Ovary (tissue), 9 donors: Measurements from ENCODE around the gene KLRC3. TPM values are rescaled to one million over a fixed set of nuclear protein-coding genes. Genes with fewer than 3 reads are reported as not detected.
"Not testable (repeated sequence)": the region's sequence is repeated elsewhere in the genome, so short reads cannot be mapped to it uniquely, and the experiment has no call there.

Experiments
- DNase-seq, 5 donors: peaks; one replicate each; pipeline ENCODE4 v3.0.0-alpha.2; 2019 to 2020
- H3K27ac ChIP-seq, 2 donors: fragments of 200-600 bp; one replicate each; pipeline versions ENCODE4 v1.5.1 to v1.8.0; 2019 to 2022
- H3K27me3 ChIP-seq: fragments of 200-600 bp; one replicate; pipeline ENCODE4 v1.8.0; 2022
- H3K36me3 ChIP-seq: fragments of 200-600 bp; sonication (generic); one replicate; pipeline ENCODE4 v1.5.1; 2019
- H3K4me1 ChIP-seq: one replicate; pipeline ENCODE4 v1.8.1; 2013; ENCODE audit warnings: mild to moderate bottlenecking, moderate library complexity; ENCODE audit not compliant: insufficient read depth
- H3K4me3 ChIP-seq: fragments of 200-600 bp; sonication (generic); one replicate; pipeline ENCODE4 v1.5.1; 2017
- H3K9me3 ChIP-seq, 2 donors: fragments of 200-600 bp in 1 of 2; sonication (generic) in 1 of 2; one replicate each; pipeline versions ENCODE4 v1.5.1 to v1.8.1; 2013 to 2019; ENCODE audit warnings: mild to moderate bottlenecking in 1 of 2, moderate library complexity in 1 of 2
- EP300 ChIP-seq: sonication (generic); formaldehyde crosslinking; IDR thresholded peaks from one replicate; pipeline ENCODE4 v1.6.1; 2017; ENCODE audit warnings: antibody characterized with exemption
- POLR2A ChIP-seq: fragments of 450-650 bp; IDR thresholded peaks from one replicate; pipeline ENCODE4 v1.6.1; 2017; ENCODE audit warnings: antibody characterized with exemption, mild to moderate bottlenecking, moderate library complexity
- WGBS, 3 donors: extraction: QIAGEN DNeasy Blood & Tissue Kit in 1 of 3; methylation state at CpG; one replicate each; pipeline versions ENCODE4 v1.1.5 to v1.1.7; 2013 to 2017; 5-methylcytosine and 5-hydroxymethylcytosine counted together
- intact Hi-C, 4 donors: fragments of 100-400 bp; cut with DNase I; formaldehyde crosslinking; loops; one replicate each; pipeline versions ENCODE4 v1.11.0 to v1.15.1; 2022 to 2023
- polyA plus RNA-seq, 2 donors: library from polyadenylated mRNA; stranded (reverse); fragments of 200-250 nt in 1 of 2; fragments of 350-450 nt in 1 of 2; fragmentation: Illumina TruSeq in 1 of 2; extraction: RNeasy Lipid Tissue Mini Kit (QIAGEN cat#74804) in 1 of 2; gene quantifications; one replicate each; pipeline ENCODE4 v1.2.3, GENCODE V29; 2013 to 2014
- total RNA-seq, 7 donors: library from RNA; depleted of rRNA in 2 of 7; stranded (reverse); fragments of >200 nt in 2 of 7; fragmentation: NEBNext Ultra II Directional in 3 of 7; extraction: Animal tissue kit (Norgen Biotek cat#: 25700) in 3 of 7; gene quantifications; one replicate each; pipeline versions ENCODE4 v1.1.0 to v1.2.4, GENCODE V29; 2016 to 2023
- TF ChIP-seq, protein P1 (sequence below), 3 donors: fragments of 450-650 bp in 2 of 3; fragments of 200-600 bp in 1 of 3; IDR thresholded peaks; one replicate each; pipeline versions ENCODE4 v1.5.1 to v1.8.0; 2016 to 2022; ENCODE audit warnings: antibody characterized with exemption in 3 of 3, mild to moderate bottlenecking in 1 of 3
- donor health status: DM: no; HTN: no; CAD: no; lungs with moderate emphysema.
- donor health status: DM: no; HTN: no; CAD: no.
- donor health status: Bipolar disorder and iron deficiency.
- donor health status: DM: yes; HTN: yes; CAD: no.
- donor health status: DM: no; HTN: no; CAD: no.
- donor health status: DM: yes; HTN: yes; CAD: no.

Gene KLRC3
- total and polyA plus RNA-seq, 9 donors: 0.19 to 0.90 (median 0.65) TPM; not detected in 5

DNA sequence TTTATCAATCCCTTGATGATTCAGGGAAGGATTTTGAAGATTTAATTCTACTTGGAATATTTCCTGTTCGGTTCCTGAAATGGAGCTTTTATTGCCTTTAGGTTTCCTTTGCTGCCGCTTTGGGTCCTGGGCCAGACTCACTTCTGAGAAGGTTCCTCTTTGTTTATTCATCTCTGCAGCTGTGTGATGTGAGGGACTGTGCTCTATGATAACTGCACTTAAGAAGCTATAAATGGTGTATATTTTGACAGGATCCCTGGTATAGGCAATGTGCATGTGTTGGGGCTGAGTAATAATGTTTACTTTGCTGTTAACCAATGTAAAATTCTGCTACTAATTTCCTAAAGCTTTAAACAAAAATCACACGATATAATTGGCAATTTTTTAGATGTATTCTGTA is 15.4 kb upstream of the KLRC3 start, which contains the start of gene KLRC2:
KLRC2 (minus strand) TSS at position 195 of the 400 bp plus-strand sequence; CDS start at position 171, 24 bp downstream.
- WGBS, 3 donors: 12 to 34% (median 17%) methylated on average over 3 of the region's 3 CpGs
- intact Hi-C loops, H3K27ac ChIP-seq, DNase-seq, H3K9me3 ChIP-seq, H3K4me3 ChIP-seq, H3K4me1 ChIP-seq, H3K36me3 ChIP-seq, H3K27me3 ChIP-seq: not testable (repeated sequence)

DNA sequence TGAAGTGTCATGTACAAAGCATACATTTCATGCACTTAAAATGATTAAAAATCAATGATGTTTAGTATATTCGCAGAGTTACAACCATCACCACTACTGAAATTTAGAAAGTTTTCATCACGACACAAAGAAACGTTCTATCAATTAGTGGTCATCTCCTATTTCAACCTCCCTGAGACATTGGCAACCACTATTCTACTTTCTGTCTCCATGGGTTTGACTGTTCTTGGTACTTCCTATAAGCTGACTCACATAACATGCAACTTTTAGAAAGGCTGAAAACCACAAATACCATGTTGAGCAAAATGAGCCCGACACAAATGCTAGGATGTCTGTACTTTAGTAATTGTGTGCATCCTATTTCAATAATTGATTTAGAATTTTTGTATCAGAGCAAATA is 10.2 kb upstream of the KLRC3 start:
- H3K36me3 ChIP-seq, H3K4me3 ChIP-seq, H3K27me3 ChIP-seq, H3K9me3 ChIP-seq, H3K4me1 ChIP-seq, DNase-seq, intact Hi-C loops, H3K27ac ChIP-seq: not testable (repeated sequence)
- 91 to 94% (median 93%) methylated on average over 4 of the region's 4 CpGs for WGBS, 3 donors

DNA sequence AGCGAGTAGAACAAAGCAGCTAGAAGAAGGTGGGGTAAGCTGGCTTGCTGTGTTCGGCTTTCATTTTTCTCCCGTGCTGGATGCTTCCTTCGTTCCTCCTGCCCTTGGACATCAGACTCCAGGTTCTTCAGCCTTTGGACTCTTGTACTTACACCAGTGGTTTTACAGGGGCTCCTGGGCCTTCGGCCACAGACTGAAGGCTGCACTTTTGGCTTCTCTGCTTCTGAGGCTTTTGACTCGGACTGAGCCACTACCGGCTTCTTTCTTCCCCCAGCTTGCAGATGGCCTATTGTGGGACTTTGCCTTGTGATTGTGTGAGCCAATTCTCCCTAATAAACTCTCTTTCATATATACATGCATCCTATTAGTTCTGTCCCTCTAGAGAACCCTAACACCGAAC is 5.5 kb upstream of the KLRC3 start:
- H3K36me3 ChIP-seq, H3K4me1 ChIP-seq, H3K4me3 ChIP-seq, intact Hi-C loops, H3K27ac ChIP-seq, DNase-seq, H3K9me3 ChIP-seq, H3K27me3 ChIP-seq: not testable (repeated sequence)
- WGBS, 3 donors: 88 to 93% (median 89%) methylated on average over 8 of the region's 8 CpGs

DNA sequence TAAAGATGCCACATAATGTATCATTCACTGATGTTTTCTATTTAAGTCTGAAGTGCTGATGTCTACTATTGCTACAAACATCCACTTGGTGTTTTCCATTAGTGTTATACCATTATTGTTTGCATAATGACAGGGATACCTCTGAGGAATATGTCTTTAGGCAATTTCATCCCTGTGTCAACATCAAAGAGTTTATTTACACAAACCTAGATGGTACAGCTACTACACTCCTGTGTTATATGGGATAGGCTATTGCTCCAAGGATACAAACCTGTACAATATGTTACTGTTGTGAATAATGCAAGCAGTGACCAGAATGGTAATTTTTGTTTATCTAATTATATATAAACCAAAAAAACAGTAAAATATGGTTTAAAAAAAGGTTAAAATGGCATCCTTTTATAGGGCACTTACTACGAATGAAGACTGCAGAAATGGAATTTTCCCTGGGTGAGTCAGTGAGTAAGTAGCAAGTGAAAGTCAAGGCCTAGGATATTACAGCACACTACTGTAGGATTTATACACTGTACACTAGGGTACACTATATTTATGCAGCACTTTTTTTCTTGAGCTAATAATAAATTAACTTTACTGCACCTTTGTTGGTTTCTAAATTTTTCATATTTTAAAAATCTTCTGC is 4.0 kb upstream of the KLRC3 start:
- WGBS, 3 donors: 71 to 72% methylated on average over 1 of the region's 1 CpG; no CpG with 5 or more reads in 1 of the 3 donors
- intact Hi-C loops: not testable (repeated sequence)

DNA sequence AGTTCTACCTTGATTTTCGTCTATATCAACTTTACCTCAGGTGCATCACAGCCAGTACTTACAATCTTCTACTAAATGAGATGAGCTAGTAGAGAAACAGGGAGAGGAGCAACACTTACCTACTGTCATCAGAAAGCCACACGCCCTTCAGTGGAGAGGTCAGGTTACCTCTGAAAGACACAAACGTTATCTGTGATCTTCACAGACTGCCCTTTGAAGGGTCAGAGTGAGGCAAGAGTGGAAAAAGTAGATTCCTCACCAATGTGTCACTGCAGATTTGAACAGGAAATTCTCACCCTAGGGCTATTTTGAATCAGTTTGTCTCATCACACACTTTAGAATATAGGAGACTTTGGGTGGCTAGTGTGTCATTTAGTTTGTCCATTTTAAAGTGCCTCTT is 1.8 kb upstream of the KLRC3 start:
- intact Hi-C loops, H3K4me1 ChIP-seq, H3K27me3 ChIP-seq, H3K4me3 ChIP-seq, H3K36me3 ChIP-seq, DNase-seq, H3K9me3 ChIP-seq, H3K27ac ChIP-seq: not testable (repeated sequence)
- 49 to 84% (median 76%) methylated on average over 2 to 3 of the region's 3 CpGs for WGBS, 3 donors

More for the DNA sequence above, 4.0 kb upstream of the KLRC3 start:
- not testable (repeated sequence) for DNase-seq, H3K4me3 ChIP-seq, H3K27ac ChIP-seq, H3K36me3 ChIP-seq, H3K27me3 ChIP-seq, H3K4me1 ChIP-seq, H3K9me3 ChIP-seq

DNA sequence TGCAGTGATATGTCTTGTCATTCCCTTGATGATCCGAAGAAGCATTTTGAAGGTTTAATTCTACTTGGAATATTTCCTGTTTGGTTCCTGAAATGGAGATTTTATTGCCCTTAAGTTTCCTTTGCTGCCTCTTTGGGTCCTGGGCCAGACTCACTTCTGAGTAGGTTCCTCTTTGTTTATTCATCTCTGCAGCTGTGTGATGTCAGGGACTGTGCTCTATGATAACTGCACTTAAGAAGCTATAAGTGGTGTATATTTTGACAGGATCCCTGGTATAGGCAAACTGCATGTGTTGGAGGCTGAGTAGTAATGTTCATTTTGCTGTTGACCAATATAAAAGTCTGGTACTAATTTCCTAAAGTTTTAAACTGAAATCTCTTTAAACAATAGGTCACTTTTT is 11.0 kb downstream of the KLRC3 start, which contains the start of gene KLRC4:
KLRC4 (minus strand) TSS at position 366 of the 400 bp plus-strand sequence; CDS start at position 184, 182 bp downstream.
- H3K36me3 ChIP-seq: no peaks in the 10 kb centered on the region
- no peak for DNase-seq
- H3K27me3 ChIP-seq: no peaks in the 10 kb centered on the region
- no peak within 1 kb of the TSS for H3K4me3 ChIP-seq
- H3K27ac ChIP-seq: no peak within 1 kb of the TSS
- H3K4me1 ChIP-seq: no peaks in the 10 kb centered on the region
- WGBS, 3 donors: 0 to 26% (median 16%) methylated on average over 1 of the region's 1 CpG
- intact Hi-C loops: no loop called here
- TF ChIP-seq POLR2A: no peak
- TF ChIP-seq, protein P1, sequence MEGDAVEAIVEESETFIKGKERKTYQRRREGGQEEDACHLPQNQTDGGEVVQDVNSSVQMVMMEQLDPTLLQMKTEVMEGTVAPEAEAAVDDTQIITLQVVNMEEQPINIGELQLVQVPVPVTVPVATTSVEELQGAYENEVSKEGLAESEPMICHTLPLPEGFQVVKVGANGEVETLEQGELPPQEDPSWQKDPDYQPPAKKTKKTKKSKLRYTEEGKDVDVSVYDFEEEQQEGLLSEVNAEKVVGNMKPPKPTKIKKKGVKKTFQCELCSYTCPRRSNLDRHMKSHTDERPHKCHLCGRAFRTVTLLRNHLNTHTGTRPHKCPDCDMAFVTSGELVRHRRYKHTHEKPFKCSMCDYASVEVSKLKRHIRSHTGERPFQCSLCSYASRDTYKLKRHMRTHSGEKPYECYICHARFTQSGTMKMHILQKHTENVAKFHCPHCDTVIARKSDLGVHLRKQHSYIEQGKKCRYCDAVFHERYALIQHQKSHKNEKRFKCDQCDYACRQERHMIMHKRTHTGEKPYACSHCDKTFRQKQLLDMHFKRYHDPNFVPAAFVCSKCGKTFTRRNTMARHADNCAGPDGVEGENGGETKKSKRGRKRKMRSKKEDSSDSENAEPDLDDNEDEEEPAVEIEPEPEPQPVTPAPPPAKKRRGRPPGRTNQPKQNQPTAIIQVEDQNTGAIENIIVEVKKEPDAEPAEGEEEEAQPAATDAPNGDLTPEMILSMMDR (IDR thresholded peaks at IDR 0.05): no peak
- TF ChIP-seq EP300: no peak
- H3K9me3 ChIP-seq: no peaks in the 10 kb centered on the region

DNA sequence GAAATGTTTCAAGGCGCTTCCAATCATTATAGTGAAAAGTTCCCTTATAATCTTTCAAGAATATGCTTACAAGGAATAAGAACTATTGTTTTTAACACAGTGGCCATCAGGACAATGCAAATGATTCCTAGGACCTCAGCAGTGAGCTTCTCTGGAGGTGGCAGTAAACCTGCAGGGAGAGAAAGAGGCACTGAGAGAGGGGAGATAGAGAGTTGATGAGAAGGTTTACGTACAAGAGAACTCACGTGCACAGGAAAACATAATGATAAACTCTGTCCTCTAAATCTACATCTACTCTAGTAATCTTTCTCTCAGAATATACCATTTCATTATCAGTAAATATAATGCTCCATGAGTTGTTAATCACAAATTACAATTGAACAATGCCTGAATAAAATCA is 11.6 kb downstream of the KLRC3 start:
- H3K27me3 ChIP-seq: no peaks in the 10 kb centered on the region
- no peak overlapping the region for H3K4me3 ChIP-seq
- WGBS, 3 donors: 63 to 72% (median 68%) methylated on average over 3 of the region's 3 CpGs
- H3K27ac ChIP-seq: no peak overlapping the region
- no peaks in the 10 kb centered on the region for H3K4me1 ChIP-seq
- no peak for DNase-seq
- intact Hi-C loops: no loop called here
- no peaks in the 10 kb centered on the region for H3K36me3 ChIP-seq
- TF ChIP-seq POLR2A (no peak), EP300 (no peak)
- TF ChIP-seq, protein P1 (IDR thresholded peaks at IDR 0.05): no peak
- no peaks in the 10 kb centered on the region for H3K9me3 ChIP-seq
